Suprapubic skin (tissue), 4 donors: ENCODE measurements around the gene NFIB.

Experiments used
- CTCF ChIP-seq, 2 donors: fragments of 200-600 bp in 1 of 2; fragments of 450-650 bp in 1 of 2; sonication (generic) in 1 of 2; IDR thresholded peaks; one replicate each; pipeline ENCODE4 v1.5.1; 2016 to 2019; ENCODE audit warnings: antibody characterized with exemption in 2 of 2, mild to moderate bottlenecking in 1 of 2, moderate library complexity in 1 of 2
- EP300 ChIP-seq: sonication (generic); formaldehyde crosslinking; IDR thresholded peaks from one replicate; pipeline ENCODE4 v1.6.1; 2017; ENCODE audit warnings: antibody characterized with exemption
- POLR2A ChIP-seq, 2 donors: fragments of 450-650 bp; IDR thresholded peaks; one replicate each; pipeline ENCODE4 v1.6.1; 2017; ENCODE audit warnings: antibody characterized with exemption in 2 of 2, mild to moderate bottlenecking in 2 of 2, moderate library complexity in 2 of 2
- POLR2AphosphoS5 ChIP-seq, 3 donors: sonication (generic); formaldehyde crosslinking; IDR thresholded peaks; one replicate each; pipeline ENCODE4 v1.6.1; 2017; ENCODE audit warnings: antibody characterized with exemption in 3 of 3

- TF ChIP-seq POLR2A (IDR thresholded peaks at IDR 0.05) (no peak), CTCF (IDR thresholded peaks at IDR 0.05) (no peak), POLR2AphosphoS5 (IDR thresholded peaks at IDR 0.05) (peak in 1 of 3 donors; percentile 16), EP300 (no peak)
Observed at GRCh38 chr9:14315875-14316601, 2.1 kb upstream of the NFIB start.
